GM06990 (cell line): Measurements from ENCODE around the gene TAF1A.
"Not testable (repeated sequence)": the region's sequence is repeated elsewhere in the genome, so short reads cannot be mapped to it uniquely, and the experiment has no call there.

Source experiments
- DNase-seq: peaks from one replicate; pipeline ENCODE4 v3.0.0-alpha.2; 2011; ENCODE audit not compliant: insufficient read length; ENCODE audit errors: extremely low read depth
- H3K27me3 ChIP-seq: replicated peaks from 2 replicates; pipeline ENCODE4 v1.6.0; 2011; ENCODE audit warnings: low read length; ENCODE audit not compliant: control insufficient read depth, insufficient read depth
- H3K36me3 ChIP-seq: 2 replicates; pipeline ENCODE4 v1.5.1; 2011; ENCODE audit warnings: low read length; ENCODE audit not compliant: control insufficient read depth, insufficient read depth
- H3K4me3 ChIP-seq: replicated peaks from 2 replicates; pipeline ENCODE4 v1.5.1; 2011; ENCODE audit warnings: low read depth, mild to moderate bottlenecking, control low read depth, low read length
- TF ChIP-seq, protein P1 (sequence below): IDR thresholded peaks from 2 replicates; pipeline ENCODE4 v1.5.1; 2011; ENCODE audit warnings: low read length, control low read depth, mild to moderate bottlenecking, inconsistent platforms; ENCODE audit not compliant: insufficient read depth, poor library complexity, severe bottlenecking

The TAF1A gene

DNA sequence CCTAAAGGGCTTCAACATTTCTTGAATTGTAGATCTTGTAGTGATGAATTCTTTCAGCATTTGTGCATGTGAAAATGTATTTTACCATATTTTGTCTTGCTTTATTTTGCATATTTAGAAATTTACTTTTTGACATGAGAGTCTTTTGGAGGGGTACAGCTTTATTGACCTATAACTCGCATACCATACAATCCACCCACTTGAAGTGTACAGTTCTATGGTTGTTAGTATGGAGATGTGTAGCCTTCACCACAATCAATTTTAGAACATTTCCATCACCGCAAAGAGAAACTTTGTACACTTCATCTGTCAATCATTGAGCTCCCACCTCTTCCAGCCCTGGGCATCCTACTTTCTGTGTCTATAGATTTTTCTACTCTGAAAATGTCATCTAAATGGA, 21.0 kb upstream of the TAF1A start:
- H3K4me3 ChIP-seq: no peak overlapping the region
- no peaks in the 10 kb centered on the region for H3K27me3 ChIP-seq
- DNase-seq: no peak
- no peaks in the 10 kb centered on the region for H3K36me3 ChIP-seq
- TF ChIP-seq, protein P1, sequence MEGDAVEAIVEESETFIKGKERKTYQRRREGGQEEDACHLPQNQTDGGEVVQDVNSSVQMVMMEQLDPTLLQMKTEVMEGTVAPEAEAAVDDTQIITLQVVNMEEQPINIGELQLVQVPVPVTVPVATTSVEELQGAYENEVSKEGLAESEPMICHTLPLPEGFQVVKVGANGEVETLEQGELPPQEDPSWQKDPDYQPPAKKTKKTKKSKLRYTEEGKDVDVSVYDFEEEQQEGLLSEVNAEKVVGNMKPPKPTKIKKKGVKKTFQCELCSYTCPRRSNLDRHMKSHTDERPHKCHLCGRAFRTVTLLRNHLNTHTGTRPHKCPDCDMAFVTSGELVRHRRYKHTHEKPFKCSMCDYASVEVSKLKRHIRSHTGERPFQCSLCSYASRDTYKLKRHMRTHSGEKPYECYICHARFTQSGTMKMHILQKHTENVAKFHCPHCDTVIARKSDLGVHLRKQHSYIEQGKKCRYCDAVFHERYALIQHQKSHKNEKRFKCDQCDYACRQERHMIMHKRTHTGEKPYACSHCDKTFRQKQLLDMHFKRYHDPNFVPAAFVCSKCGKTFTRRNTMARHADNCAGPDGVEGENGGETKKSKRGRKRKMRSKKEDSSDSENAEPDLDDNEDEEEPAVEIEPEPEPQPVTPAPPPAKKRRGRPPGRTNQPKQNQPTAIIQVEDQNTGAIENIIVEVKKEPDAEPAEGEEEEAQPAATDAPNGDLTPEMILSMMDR: no peak

DNA sequence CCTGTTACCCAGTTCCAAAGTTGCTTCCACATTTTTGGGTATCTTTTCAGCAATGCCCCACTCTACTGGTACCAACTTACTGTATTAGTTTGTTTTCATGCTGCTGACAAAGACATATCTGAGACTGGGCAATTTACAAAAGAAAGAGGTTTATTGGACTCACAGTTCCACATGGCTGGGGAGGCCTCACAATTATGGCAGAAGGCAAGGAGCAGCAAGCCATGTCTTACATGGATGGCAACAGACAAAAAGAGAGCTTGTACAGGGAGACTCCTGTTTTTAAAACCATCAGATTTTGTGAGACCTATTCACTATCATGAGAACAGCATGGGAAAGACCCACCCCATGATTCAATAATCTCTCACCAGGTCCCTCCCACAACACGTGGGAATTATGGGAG, 19.4 kb upstream of the TAF1A start:
- DNase-seq, H3K27me3 ChIP-seq, H3K36me3 ChIP-seq, H3K4me3 ChIP-seq: not testable (repeated sequence)

DNA sequence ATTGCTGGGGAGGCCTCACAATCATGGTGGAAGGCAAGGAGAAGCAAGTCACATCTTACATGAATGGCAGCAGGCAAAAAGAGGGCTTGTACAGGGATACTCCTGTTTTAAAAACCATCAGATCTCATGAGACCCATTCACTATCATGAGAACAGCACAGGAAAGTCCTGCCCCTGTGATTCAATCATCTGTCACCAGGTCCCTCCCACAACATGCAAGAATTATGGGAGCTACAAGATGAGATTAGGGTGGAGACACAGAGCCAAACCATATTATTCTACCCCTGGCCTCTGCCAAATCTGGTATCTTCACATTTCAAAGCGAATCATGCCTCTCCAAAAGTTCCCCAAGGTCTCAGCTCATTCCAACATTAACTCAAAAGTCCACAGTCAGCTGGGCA, 17.0 kb upstream of the TAF1A start:
- Histone ChIP-seq H3K4me3 (no peak overlapping the region), H3K36me3 (no peaks in the 10 kb centered on the region), H3K27me3 (no peaks in the 10 kb centered on the region)
- DNase-seq: no peak
- TF ChIP-seq, protein P1: no peak

DNA sequence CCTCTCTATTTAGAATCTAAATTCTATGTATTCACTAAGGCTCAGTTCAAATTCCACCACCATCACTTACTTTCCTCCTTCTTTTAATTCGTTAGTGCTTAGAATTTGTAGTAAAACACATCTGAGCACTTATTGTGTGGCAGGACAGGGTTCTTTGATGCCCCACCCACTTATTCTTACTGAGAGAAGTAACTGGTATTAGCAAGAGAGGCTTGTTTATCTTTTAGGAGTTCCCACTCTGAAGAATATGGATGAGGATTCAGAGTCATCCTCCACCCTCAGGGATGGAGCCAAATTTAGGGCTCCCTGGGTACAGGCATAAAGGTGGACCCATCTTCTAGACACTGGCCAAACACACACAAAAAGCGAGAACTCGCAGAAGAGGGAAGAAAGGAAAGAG, 11.5 kb upstream of the TAF1A start:
- TF ChIP-seq, protein P1: no peak
- Histone ChIP-seq H3K4me3 (no peak overlapping the region), H3K27me3 (no peaks in the 10 kb centered on the region), H3K36me3 (no peaks in the 10 kb centered on the region)
- DNase-seq: no peak

DNA sequence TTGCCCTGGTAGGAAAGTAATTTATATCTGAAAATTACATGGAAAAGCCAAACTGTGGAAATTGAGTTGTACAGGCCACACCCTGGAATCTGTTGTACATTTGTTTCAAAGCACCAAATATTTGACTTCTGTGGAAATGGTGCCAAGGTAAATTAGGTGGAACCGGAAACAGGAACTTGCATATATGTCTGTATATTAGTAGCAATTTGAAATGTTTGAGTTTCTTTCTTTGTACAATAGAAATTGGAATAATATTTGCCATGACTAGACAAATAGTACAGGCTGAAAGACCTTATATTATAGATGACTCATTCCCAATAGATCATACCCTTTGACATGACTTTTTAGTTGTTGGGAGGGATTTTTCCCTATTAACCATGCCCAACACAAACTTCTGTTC, 10.5 kb upstream of the TAF1A start:
- TF ChIP-seq, protein P1: no peak
- no peak for DNase-seq
- H3K36me3 ChIP-seq: no peaks in the 10 kb centered on the region
- H3K4me3 ChIP-seq: no peak overlapping the region
- H3K27me3 ChIP-seq: no peaks in the 10 kb centered on the region

DNA sequence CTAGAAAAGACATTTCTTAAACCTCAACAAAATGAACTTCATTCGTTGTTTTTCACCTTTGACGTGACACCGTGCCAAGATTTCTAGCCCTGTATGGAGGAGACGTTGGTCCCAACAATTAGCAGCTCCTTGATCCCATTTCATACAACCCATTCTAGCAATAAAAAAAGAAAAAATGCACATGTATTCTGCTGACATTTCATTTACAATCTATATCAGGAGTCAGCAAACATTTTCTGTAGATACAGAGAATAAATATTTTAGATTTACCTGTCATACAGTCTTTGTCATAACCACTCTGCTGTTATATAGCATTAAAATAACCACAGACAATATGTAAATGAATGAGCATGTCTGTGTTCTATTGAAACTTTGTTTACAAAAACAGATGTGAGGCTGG, 7.0 kb upstream of the TAF1A start:
- Histone ChIP-seq H3K27me3 (no peaks in the 10 kb centered on the region), H3K4me3 (no peak overlapping the region), H3K36me3 (no peaks in the 10 kb centered on the region)
- DNase-seq: no peak
- TF ChIP-seq, protein P1: no peak
